ENCODE data around the gene CLSTN3.

DNA sequence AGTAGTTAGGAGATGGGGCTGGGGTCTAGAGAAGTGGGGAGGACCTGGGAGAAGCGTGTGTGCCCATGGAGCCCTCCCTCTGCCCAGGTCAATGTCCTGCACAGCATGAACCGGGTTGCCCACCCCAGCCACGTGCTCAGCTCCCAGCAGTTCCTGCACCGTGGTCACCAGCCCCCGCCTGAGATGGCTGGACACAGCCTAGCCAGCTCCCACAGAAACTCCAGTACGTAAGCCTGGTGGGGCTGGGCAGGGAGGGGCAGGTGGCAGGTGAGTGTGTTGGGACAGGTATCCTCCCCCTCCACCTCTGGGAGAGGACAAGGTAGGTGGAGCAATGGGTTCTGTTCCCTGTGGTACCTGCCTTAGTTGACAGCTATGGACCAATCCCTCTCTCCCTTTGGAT is 20.7 kb downstream of the CLSTN3 start:
- TF ChIP-seq, protein P1, sequence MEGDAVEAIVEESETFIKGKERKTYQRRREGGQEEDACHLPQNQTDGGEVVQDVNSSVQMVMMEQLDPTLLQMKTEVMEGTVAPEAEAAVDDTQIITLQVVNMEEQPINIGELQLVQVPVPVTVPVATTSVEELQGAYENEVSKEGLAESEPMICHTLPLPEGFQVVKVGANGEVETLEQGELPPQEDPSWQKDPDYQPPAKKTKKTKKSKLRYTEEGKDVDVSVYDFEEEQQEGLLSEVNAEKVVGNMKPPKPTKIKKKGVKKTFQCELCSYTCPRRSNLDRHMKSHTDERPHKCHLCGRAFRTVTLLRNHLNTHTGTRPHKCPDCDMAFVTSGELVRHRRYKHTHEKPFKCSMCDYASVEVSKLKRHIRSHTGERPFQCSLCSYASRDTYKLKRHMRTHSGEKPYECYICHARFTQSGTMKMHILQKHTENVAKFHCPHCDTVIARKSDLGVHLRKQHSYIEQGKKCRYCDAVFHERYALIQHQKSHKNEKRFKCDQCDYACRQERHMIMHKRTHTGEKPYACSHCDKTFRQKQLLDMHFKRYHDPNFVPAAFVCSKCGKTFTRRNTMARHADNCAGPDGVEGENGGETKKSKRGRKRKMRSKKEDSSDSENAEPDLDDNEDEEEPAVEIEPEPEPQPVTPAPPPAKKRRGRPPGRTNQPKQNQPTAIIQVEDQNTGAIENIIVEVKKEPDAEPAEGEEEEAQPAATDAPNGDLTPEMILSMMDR (IDR thresholded peaks at IDR 0.05; ENCODE audit: low read depth, low read length, poor library complexity, severe bottlenecking): no peak
- TF ChIP-seq EZH2phosphoT487 (IDR thresholded peaks at IDR 0.05; ENCODE audit: borderline replicate concordance, low read length): no peak
